NK-92 (cell line): ENCODE results near the gene GABRD.

ENCODE experiments used
- DNase-seq: peaks from one replicate; lab custom pipeline; 2025; ENCODE audit not compliant: unreplicated experiment; lab: John Stamatoyannopoulos, UW

The GABRD gene

DNA sequence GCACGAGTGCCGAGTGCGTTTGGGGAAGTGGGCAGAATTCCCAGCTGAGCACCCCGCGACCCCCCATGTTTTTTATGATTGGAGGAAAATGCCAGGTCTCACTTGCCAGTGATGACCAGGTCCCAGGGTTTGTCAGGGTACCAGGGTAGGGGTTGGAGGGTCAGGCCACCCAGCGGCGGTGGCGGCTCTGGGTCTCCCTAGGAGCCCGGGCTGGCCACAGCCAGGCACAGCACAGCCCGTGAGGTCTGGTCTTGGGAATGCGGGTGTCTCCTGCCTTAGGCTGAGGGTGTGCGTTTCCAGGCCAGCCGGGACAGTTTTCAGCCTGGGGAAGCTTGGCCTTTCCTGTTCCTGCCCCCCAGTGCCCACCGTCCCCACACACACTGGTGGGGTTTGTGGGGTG is 53.7 kb downstream of the GABRD start:
- no peak for DNase-seq

DNA sequence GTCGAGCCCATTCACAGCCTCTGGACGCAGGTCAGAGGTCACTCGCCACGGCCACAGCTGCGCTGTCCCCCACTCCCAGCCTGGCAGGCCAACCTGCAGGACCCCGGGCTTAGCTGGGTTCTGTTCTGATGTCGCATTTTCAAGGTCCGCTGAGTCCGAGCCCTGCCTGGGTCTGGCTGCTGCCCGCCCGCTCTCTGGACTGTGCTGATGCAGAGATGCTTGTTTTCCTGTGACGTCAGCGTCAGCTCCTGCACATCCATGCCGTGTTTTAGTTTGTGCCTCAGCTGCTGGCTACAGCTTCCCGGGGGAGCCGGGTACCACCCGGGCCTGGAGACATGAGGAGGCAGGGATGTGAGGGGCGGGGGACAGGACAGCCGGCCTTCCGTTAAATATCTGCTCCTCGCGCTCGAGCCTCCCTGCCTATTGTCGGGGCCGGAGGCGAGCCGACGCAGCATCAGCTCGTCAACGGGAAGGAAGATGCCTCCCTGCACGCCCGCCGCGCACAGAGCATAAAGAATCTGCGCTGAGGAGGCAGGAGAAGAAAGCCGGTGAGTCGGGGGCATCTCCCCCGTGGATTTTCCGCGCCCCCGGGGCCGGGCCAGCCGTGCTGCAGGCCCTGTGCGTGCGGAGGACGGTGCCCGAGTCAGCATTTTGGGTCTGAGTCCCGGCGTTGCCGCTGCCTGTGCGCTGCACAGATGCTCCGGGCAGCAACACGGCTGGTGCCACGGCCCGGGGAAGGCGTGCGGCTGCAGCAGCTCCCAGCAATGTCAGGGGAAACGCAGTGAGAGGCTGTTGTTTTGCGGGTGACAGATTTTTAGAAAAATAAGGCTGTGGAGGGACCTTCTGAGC is 54.5 kb downstream of the GABRD start:
- no peak for DNase-seq

DNA sequence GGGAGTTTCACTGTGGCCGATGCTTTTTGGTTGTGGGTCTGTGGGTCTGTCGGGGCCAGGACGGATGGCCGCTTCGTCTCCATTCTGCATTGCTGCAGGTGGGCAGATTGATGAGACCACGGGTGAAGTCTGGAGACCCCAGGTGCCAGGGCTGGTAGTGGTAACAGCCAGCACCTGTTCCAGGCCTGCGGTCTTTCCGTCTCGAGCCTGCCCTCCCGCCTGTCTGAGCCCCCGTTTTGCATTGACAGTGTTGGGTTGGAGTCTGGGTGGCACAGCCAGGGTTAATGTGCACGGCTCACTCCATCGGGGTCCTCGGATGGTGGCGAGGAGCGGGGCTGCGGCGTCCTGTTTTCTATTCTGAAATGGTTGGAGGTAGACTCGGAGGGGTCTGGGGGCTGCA is 55.3 kb downstream of the GABRD start:
- DNase-seq = no peak

DNA sequence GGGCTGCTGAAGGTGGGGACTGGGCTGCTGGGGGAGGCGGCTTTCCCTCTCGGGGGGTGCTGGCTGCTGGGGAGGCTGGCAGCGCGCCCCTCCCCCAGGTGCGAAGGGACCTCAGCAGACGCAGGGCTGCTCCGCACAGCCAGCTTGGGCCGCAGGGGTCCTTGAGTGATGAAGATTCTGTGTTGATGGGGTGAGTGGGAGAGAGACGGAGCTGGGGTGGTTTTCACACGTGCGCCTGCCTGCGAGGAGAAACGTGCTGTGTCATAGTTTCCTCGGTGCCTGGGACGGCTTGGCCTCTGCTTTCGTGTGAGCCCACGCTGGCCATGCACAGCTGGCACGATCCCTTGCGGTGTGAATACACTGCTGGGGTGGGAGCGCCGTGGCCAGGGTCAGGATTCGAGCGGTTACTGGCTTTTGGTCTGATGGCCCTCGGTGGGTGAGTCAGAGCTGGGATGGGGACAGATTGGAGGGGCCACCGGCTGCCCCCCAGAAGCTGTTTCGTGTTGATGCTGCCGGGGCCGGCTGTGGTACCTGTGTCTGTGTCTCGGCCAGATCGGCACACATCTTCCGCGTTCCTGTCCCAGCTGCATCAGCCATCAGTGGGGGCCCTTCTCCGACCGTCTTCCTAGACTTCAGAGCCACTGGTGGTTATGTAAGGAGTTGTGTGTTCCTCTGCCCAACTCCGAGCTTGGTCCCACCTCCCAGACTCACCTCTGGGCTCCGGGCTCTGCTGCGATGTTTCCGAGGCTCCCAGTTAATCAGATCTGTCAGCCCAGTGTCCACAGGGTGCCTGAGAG is 56.0 kb downstream of the GABRD start:
- DNase-seq = no peak

DNA sequence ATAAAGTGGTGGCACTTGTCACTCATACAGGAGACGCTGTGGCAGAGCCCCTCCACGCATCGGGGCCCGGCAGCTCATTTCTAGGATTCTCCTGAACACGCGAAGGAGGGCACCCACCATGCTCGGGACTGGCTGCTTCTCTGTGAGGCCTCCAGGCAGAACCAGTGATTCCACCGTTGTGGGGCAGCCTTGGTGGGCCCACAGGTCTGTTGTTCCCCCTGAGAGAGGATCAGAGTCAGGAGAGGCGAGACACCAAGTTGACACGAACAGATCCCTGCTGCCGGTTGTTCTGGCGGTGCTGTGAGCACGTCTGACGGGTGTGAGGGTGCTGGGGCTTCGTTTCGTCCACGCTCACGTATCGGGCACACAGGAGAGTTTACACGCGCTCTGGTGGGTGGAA is 57.7 kb downstream of the GABRD start:
- no peak for DNase-seq

DNA sequence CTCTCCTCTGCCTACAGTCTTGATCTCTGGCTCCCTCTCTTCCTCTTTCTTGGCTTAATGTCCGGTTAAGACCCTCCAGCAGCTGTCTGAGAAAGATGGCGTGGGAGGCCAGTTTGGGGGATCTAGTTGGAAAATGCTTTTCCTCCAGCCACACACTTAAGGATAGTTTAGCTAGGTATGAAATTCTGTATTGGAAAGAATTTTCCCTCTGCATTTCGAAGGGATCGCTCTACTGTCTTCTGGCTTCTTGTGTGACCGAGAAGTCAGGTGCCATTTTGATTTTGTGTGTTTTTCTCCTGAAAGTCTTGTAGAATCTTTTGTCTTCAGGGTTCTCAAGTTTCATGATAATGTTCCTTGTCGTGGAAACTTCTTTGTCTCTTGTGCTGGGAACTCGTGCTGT is 59.0 kb downstream of the GABRD start:
- no peak for DNase-seq

DNA sequence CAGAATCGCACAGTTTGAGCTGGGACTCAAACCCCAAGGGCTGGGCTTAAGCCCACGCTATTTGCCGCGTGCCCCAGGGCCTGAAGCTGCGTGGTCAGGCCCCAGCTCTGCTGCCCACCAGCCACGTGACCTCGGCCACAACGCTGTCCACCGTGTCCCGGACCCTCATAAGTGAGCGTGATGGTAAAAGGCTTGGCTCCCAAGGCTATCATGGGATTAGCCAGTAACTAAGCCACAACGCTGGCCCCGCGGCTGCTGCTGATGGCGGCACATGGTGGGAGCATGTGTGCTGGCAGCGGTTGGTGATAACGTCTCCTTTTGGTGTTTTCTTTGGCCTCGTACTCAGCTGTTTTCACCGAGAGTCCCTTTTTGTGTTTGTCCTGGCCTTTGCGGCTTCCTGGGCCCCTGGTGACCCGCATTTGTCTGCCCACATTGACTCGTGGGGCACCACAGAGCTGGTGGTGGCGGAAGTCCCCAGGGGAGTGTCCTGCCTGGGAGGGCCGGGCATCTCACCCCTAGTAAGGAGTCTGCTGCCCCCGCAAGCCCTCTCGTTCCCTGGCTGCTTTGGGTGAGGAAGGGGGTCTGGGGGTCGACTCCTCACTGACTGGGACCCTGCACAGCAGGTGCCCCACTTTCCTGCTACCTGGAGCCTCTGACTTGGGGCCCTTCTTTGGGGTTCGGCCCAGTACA is 60.4 kb downstream of the GABRD start:
- DNase-seq = no peak

DNA sequence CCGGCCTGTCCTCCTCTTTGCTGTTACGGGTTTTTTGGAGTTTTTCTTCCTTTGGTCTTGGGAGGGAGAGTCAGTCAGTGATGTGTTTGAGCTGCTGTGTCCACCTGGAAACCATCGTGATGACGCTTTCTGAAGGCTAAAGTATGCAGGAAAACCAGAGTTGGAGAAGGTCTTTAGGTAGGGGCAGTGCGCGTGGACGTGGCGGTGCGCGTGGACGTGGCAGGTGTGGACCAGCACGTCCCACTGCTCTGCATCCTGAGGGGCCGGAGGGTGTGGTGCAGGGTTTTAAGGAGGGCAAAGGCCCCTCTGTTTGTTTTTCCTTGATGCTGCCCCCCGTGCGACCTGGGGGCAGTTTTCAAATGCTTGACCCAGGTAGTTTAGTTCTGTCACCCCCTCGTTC is 61.0 kb downstream of the GABRD start:
- no peak for DNase-seq
